HCT116 (cell line): ENCODE data around the gene SNTB2. TPM values are rescaled to one million over a fixed set of nuclear protein-coding genes. Genes with fewer than 3 reads are reported as not detected.
"Not testable (repeated sequence)": the region's sequence is repeated elsewhere in the genome, so short reads cannot be mapped to it uniquely, and the experiment has no call there.

ENCODE experiments used
- ATAC-seq: fragments of 200-7000 bp; cut with Tn5 transposase; 2 replicates; pipeline ENCODE4 v1.9.1; 2020; ENCODE audit warnings: mild to moderate bottlenecking, moderate library complexity
- BruUV-seq: library from RNA; stranded (reverse); fragments of 400-500 nt; replicated peaks from 2 replicates; lab custom pipeline; 2021; lab: Mats Ljungman, UMichigan
- CTCF ChIA-PET: fragments of 300-600 bp; sonication (Branson Sonifier 250); formaldehyde crosslinking; loops from one replicate; lab custom pipeline; 2021; ENCODE audit warnings: antibody characterized with exemption; lab: Charles Lee
- POLR2A ChIA-PET: fragments of 300-600, 350-600 bp; sonication (Branson Sonifier 250); formaldehyde crosslinking; loops from one replicate; lab custom pipeline; 2021; ENCODE audit warnings: antibody characterized with exemption; lab: Charles Lee
- RAD21 ChIA-PET, 2 experiments: fragments of 300-600 bp; sonication (Branson Sonifier 250); formaldehyde crosslinking; loops; one replicate each; lab custom pipeline; 2023; ENCODE audit warnings: low total read pairs in 2 of 2; ENCODE audit not compliant: uncharacterized antibody in 2 of 2, unreplicated experiment in 2 of 2, low non-redundant PET in 1 of 2; lab: Charles Lee
- DNase-seq: peaks from one replicate; pipeline ENCODE4 v3.0.0-alpha.2; 2010; ENCODE audit warnings: low read depth, low spot score
- H2AFZ ChIP-seq: fragments of 200-600 bp; shearing (Covaris generic), sonication (generic); 2 replicates; pipeline ENCODE4 v1.6.1; 2017; ENCODE audit warnings: low read depth, mixed run types, mixed read lengths, antibody characterized with exemption, low read length; ENCODE audit not compliant: poor library complexity, severe bottlenecking
- H3K27ac ChIP-seq: 2 replicates; pipeline ENCODE4 v1.5.1; 2012; ENCODE audit warnings: low read depth, low read length
- H3K27me3 ChIP-seq: fragments of 200-600 bp; sonication (generic); 2 replicates; pipeline ENCODE4 v1.6.1; 2016; ENCODE audit warnings: mixed run types, low read length, mixed read lengths; ENCODE audit not compliant: insufficient read depth
- H3K36me3 ChIP-seq, 2 experiments: fragments of 200-500 bp in 1 of 2; fragments of 200-600 bp in 1 of 2; sonication (Bioruptor generic) in 1 of 2; sonication (generic) in 1 of 2; 2 replicates each; pipeline versions ENCODE4 v1.5.1 to v1.6.1; 2014 to 2016; ENCODE audit warnings: low read length in 2 of 2, inconsistent platforms in 1 of 2, mixed read lengths in 1 of 2, mixed run types in 1 of 2; ENCODE audit not compliant: insufficient read depth in 2 of 2, control insufficient read depth in 1 of 2
- H3K4me1 ChIP-seq, 2 experiments: fragments of 200-600 bp in 1 of 2; sonication (generic) in 1 of 2; 2 replicates each; pipeline versions ENCODE4 v1.5.1 to v1.6.1; 2012 to 2017; ENCODE audit warnings: low read length in 2 of 2, inconsistent platforms in 1 of 2, mild to moderate bottlenecking in 1 of 2, mixed read lengths in 1 of 2, mixed run types in 1 of 2, moderate library complexity in 1 of 2; ENCODE audit not compliant: insufficient read depth in 2 of 2, control insufficient read depth in 1 of 2
- H3K4me2 ChIP-seq: fragments of 200-600 bp; sonication (generic); 2 replicates; pipeline ENCODE4 v1.6.1; 2017; ENCODE audit warnings: mixed run types, low read length, mixed read lengths
- H3K4me3 ChIP-seq, 2 experiments: fragments of 200-600 bp in 1 of 2; sonication (generic) in 1 of 2; replicated peaks in 1 of 2; 2 replicates each; pipeline ENCODE4 v1.5.1; 2011 to 2016; ENCODE audit warnings: low read length in 2 of 2, control low read depth in 1 of 2, low read depth in 1 of 2, mild to moderate bottlenecking in 1 of 2, mixed read lengths in 1 of 2, mixed run types in 1 of 2
- H3K79me2 ChIP-seq: fragments of 200-600 bp; sonication (generic); 2 replicates; pipeline ENCODE4 v1.6.1; 2017; ENCODE audit warnings: mild to moderate bottlenecking, mixed run types, low read length, moderate library complexity, mixed read lengths; ENCODE audit not compliant: insufficient read depth
- H3K9ac ChIP-seq: fragments of 200-600 bp; sonication (generic); 2 replicates; pipeline ENCODE4 v1.6.1; 2016; ENCODE audit warnings: low read length, mixed read lengths
- H3K9me2 ChIP-seq: fragments of 200-600 bp; sonication (generic), shearing (Covaris generic); 2 replicates; pipeline ENCODE4 v1.6.1; 2017; ENCODE audit warnings: mixed run types, mild to moderate bottlenecking, moderate library complexity; ENCODE audit not compliant: insufficient read depth
- H3K9me3 ChIP-seq, 2 experiments: fragments of 200-500 bp in 1 of 2; fragments of 200-600 bp in 1 of 2; sonication (Bioruptor generic) in 1 of 2; sonication (generic) in 1 of 2; 2 replicates each; pipeline ENCODE4 v1.6.1; 2014 to 2017; ENCODE audit warnings: low read length in 2 of 2, mixed read lengths in 2 of 2, inconsistent platforms in 1 of 2, low read depth in 1 of 2, mild to moderate bottlenecking in 1 of 2, mixed run types in 1 of 2, moderate library complexity in 1 of 2; ENCODE audit not compliant: control insufficient read depth in 1 of 2, insufficient read depth in 1 of 2
- H4K20me1 ChIP-seq: fragments of 200-600 bp; sonication (generic), shearing (Covaris generic); 2 replicates; pipeline ENCODE4 v1.6.1; 2017; ENCODE audit warnings: mixed run types, mild to moderate bottlenecking, moderate library complexity; ENCODE audit not compliant: insufficient read depth
- ATF3 ChIP-seq: IDR thresholded peaks from 2 replicates; pipeline ENCODE4 v1.6.1; 2012
- CEBPB ChIP-seq: IDR thresholded peaks from 2 replicates; pipeline ENCODE4 v1.6.1; 2012; ENCODE audit warnings: low read depth
- ELF1 ChIP-seq: IDR thresholded peaks from 2 replicates; pipeline ENCODE4 v1.6.1; 2012; ENCODE audit warnings: low read depth, borderline replicate concordance
- EZH2phosphoT487 ChIP-seq: fragments of 200-600 bp; IDR thresholded peaks from 2 replicates; pipeline ENCODE4 v1.6.1; 2018; ENCODE audit warnings: antibody characterized with exemption, borderline replicate concordance
- FOSL1 ChIP-seq: IDR thresholded peaks from 2 replicates; pipeline ENCODE4 v1.6.1; 2012; ENCODE audit warnings: low read depth
- JUND ChIP-seq: IDR thresholded peaks from 2 replicates; pipeline ENCODE4 v1.6.1; 2012
- POLR2AphosphoS5 ChIP-seq: IDR thresholded peaks from 2 replicates; pipeline ENCODE4 v1.6.1; 2011; ENCODE audit warnings: mild to moderate bottlenecking, low read depth, low read length, moderate library complexity
- RAD21 ChIP-seq: IDR thresholded peaks from 2 replicates; pipeline ENCODE4 v1.6.1; 2012; ENCODE audit warnings: low read depth, mild to moderate bottlenecking
- SP1 ChIP-seq: IDR thresholded peaks from 2 replicates; pipeline ENCODE4 v1.6.1; 2012; ENCODE audit warnings: low read depth
- SRF ChIP-seq: IDR thresholded peaks from 2 replicates; pipeline ENCODE4 v1.6.1; 2012; ENCODE audit warnings: low read depth
- ZNF274 ChIP-seq: fragments of 200-500 bp; sonication (Bioruptor generic); IDR thresholded peaks from 2 replicates; pipeline ENCODE4 v1.6.1; 2014; ENCODE audit warnings: mild to moderate bottlenecking, low read depth, low read length, inconsistent platforms
- intact Hi-C: fragments of 100-400 bp; cut with micrococcal nuclease; formaldehyde crosslinking; loops from 2 replicates; pipeline ENCODE4 v1.10.0; 2022
- total RNA-seq: library from RNA; stranded (reverse); gene quantifications from one replicate; pipeline ENCODE4 v1.2.1, GENCODE V29; 2021; ENCODE audit not compliant: unreplicated experiment
- TF ChIP-seq, protein P1 (sequence below), 3 experiments: fragments of 200-600 bp in 1 of 3; sonication (generic) in 1 of 3; IDR thresholded peaks in 2 of 3; conservative IDR thresholded peaks in 1 of 3; 2 replicates each; pipeline ENCODE4 v1.5.1; 2012 to 2017; ENCODE audit warnings: low read depth in 2 of 3, low read length in 2 of 3, antibody characterized with exemption in 1 of 3, borderline replicate concordance in 1 of 3, control low read depth in 1 of 3, mild to moderate bottlenecking in 1 of 3, mixed read lengths in 1 of 3, mixed run types in 1 of 3, moderate library complexity in 1 of 3; ENCODE audit not compliant: insufficient read depth in 1 of 3

SNTB2 gene
- total RNA-seq, 1 experiment from 2014 or later, result 38.1 TPM

DNA sequence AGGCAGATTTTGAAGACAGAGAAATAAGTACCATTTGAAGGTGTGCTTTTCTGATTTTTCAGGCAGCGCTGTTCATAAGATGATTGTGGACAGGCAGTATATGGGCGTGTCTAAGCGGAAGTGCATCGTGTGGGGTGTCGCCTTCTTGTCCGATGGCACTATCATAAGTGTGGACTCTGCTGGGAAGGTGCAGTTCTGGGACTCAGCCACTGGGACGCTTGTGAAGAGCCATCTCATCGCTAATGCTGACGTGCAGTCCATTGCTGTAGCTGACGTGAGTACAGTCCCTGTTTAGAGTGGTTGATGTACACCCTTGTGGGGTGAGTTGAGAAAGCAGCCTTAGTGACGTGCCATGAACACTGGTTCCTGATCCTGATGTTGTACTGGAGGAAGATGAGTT is 43.8 kb upstream of the SNTB2 start:
- DNase-seq (no peak), ATAC-seq (peak; percentile 95)
- ChIA-PET RAD21 (no interaction called here), POLR2A (no interaction called here), CTCF (no interaction called here)
- peaks cover 86% of the 10 kb centered on the region for H3K79me2 ChIP-seq
- no peak overlapping the region for H3K4me2 ChIP-seq
- H3K9me3 ChIP-seq, result no peaks in the 10 kb centered on the region
- TF ChIP-seq JUND (no peak), SRF (no peak)
- TF ChIP-seq, protein P1, sequence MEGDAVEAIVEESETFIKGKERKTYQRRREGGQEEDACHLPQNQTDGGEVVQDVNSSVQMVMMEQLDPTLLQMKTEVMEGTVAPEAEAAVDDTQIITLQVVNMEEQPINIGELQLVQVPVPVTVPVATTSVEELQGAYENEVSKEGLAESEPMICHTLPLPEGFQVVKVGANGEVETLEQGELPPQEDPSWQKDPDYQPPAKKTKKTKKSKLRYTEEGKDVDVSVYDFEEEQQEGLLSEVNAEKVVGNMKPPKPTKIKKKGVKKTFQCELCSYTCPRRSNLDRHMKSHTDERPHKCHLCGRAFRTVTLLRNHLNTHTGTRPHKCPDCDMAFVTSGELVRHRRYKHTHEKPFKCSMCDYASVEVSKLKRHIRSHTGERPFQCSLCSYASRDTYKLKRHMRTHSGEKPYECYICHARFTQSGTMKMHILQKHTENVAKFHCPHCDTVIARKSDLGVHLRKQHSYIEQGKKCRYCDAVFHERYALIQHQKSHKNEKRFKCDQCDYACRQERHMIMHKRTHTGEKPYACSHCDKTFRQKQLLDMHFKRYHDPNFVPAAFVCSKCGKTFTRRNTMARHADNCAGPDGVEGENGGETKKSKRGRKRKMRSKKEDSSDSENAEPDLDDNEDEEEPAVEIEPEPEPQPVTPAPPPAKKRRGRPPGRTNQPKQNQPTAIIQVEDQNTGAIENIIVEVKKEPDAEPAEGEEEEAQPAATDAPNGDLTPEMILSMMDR (IDR thresholded peaks at IDR 0.05 in 2 of 3, conservative IDR thresholded peaks at IDR 0.05 in 1 of 3; ENCODE audit: borderline replicate concordance in 1 of 3, insufficient read depth in 1 of 3, low read depth in 2 of 3, low read length in 2 of 3), result peak in 2 of 3 experiments; percentile 27 to 41; a peak in 4 of 6 replicates
- H3K4me3 ChIP-seq, result no peak overlapping the region
- peaks cover 13% of the 10 kb centered on the region; the same call in 1 of the 2 replicates for H4K20me1 ChIP-seq
- no peaks in the 10 kb centered on the region for H3K27me3 ChIP-seq
- H3K4me1 ChIP-seq, result no peaks in the 10 kb centered on the region
- no peak overlapping the region for H3K27ac ChIP-seq
- BruUV-seq, result no TSS peak
- intact Hi-C loops, result no loop called here
- H3K9ac ChIP-seq, result no peak overlapping the region
- no peaks in the 10 kb centered on the region for H3K9me2 ChIP-seq
- peaks cover 50 to 73% of the 10 kb centered on the region in 2 experiments for H3K36me3 ChIP-seq
- H2AFZ ChIP-seq, result no peak overlapping the region

- Histone ChIP-seq H3K4me3 (no peak overlapping the region), H3K36me3 (peaks cover 36 to 66% of the 10 kb centered on the region in 2 experiments), H3K27me3 (no peaks in the 10 kb centered on the region), H3K4me1 (no peaks in the 10 kb centered on the region), H3K9me3 (no peaks in the 10 kb centered on the region), H3K9me2 (no peaks in the 10 kb centered on the region), H4K20me1 (peaks cover 26% of the 10 kb centered on the region; the same call in 1 of the 2 replicates), H3K27ac (no peak overlapping the region), H2AFZ (no peak overlapping the region), H3K79me2 (peaks cover 89% of the 10 kb centered on the region)
- no peak for DNase-seq
- ATAC-seq, result no peak
- intact Hi-C loops, result no loop called here
- POLR2A ChIA-PET, result no interaction called here
- TF ChIP-seq ATF3, result no peak
- no peak for TF ChIP-seq ZNF274
- no peak for TF ChIP-seq CEBPB
- TF ChIP-seq POLR2AphosphoS5, result no peak
- TF ChIP-seq RAD21, result no peak
- TF ChIP-seq SP1, result no peak
- TF ChIP-seq EZH2phosphoT487, result no peak
- TF ChIP-seq ELF1, result no peak
- no peak for TF ChIP-seq FOSL1
- TF ChIP-seq, all 23 proteins: peak for 0
- CTCF ChIA-PET, result no interaction called here
- no TSS peak for BruUV-seq
- no peak overlapping the region for H3K9ac ChIP-seq
- H3K4me2 ChIP-seq, result no peak overlapping the region
- RAD21 ChIA-PET, result no interaction called here
Observed at GRCh38 chr16:69145658-69146057, 41.3 kb upstream of the SNTB2 start.

DNA sequence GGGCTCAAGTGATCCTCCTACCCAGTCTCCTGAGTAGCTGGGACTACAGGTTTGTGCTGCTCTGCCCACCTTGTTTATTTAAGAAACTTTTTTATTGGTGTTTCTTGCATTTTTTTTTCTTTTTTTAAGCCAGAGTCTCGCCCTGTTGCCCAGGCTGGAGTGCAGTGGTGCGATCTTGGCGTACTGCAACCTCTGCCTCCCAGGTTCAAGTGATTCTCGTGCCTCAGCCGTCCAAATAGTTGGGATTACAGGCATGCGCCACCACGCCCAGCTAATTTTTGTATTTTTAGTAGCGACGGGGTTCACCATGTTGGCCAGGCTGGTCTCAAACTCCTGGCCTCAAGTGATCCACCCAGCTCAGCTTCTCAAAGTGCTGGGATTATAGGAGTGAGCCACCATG is 37.3 kb upstream of the SNTB2 start:
- BruUV-seq, H3K9ac ChIP-seq, H3K4me3 ChIP-seq, DNase-seq, H3K4me1 ChIP-seq, H3K4me2 ChIP-seq, H2AFZ ChIP-seq, ATAC-seq, H3K9me3 ChIP-seq, POLR2A ChIA-PET, RAD21 ChIA-PET, H3K27me3 ChIP-seq, H3K27ac ChIP-seq, H3K9me2 ChIP-seq: not testable (repeated sequence)
- CTCF ChIA-PET, result interaction anchor here (0.9 to 1.7 kb wide), 6 partner anchors 9 to 302 kb away, joined by 4 to 30 read pairs (median 5); no protein-coding TSS in a partner anchor
- intact Hi-C loops, result loop anchor here (1.0 kb wide), 1 partner anchor 137 kb away; no protein-coding TSS in a partner anchor
- Histone ChIP-seq H3K79me2 (peaks cover 82% of the 10 kb centered on the region), H3K36me3 (peaks cover 32 to 67% of the 10 kb centered on the region in 2 experiments), H4K20me1 (peaks cover 20% of the 10 kb centered on the region; the same call in 1 of the 2 replicates)
